Ishikawa (cell line): ENCODE measurements around the gene BCL6.

Source experiments
- CEBPB ChIP-seq: IDR thresholded peaks from 2 replicates; pipeline ENCODE4 v1.6.1; 2012
- CREB1 ChIP-seq: IDR thresholded peaks from 2 replicates; pipeline ENCODE4 v1.6.1; 2012; ENCODE audit warnings: low read depth
- EGR1 ChIP-seq: IDR thresholded peaks from 2 replicates; pipeline ENCODE4 v1.6.1; 2012
- EP300 ChIP-seq: IDR thresholded peaks from 2 replicates; pipeline ENCODE4 v1.6.1; 2012; ENCODE audit warnings: borderline replicate concordance
- FOXM1 ChIP-seq: IDR thresholded peaks from 2 replicates; pipeline ENCODE4 v1.6.1; 2012; ENCODE audit warnings: low read depth, borderline replicate concordance
- MAX ChIP-seq: IDR thresholded peaks from 2 replicates; pipeline ENCODE4 v1.6.1; 2012
- NFIC ChIP-seq: IDR thresholded peaks from 2 replicates; pipeline ENCODE4 v1.6.1; 2012
- RAD21 ChIP-seq: IDR thresholded peaks from 2 replicates; pipeline ENCODE4 v1.6.1; 2012; ENCODE audit warnings: low read depth
- REST ChIP-seq: IDR thresholded peaks from 2 replicates; pipeline ENCODE4 v1.6.1; 2012; ENCODE audit warnings: low read depth, mild to moderate bottlenecking
- TAF1 ChIP-seq: IDR thresholded peaks from 2 replicates; pipeline ENCODE4 v1.6.1; 2012; ENCODE audit warnings: low read depth, mild to moderate bottlenecking
- TCF12 ChIP-seq: IDR thresholded peaks from 2 replicates; pipeline ENCODE4 v1.6.1; 2012; ENCODE audit warnings: low read depth
- TEAD4 ChIP-seq: IDR thresholded peaks from 2 replicates; pipeline ENCODE4 v1.6.1; 2012
- USF1 ChIP-seq: IDR thresholded peaks from 2 replicates; pipeline ENCODE4 v1.6.1; 2012
- YY1 ChIP-seq: IDR thresholded peaks from 2 replicates; pipeline ENCODE4 v1.6.1; 2012; ENCODE audit warnings: low read depth
- ZBTB7A ChIP-seq: IDR thresholded peaks from 2 replicates; pipeline ENCODE4 v1.6.1; 2012; ENCODE audit warnings: low read depth

The BCL6 gene

GRCh38 chr3:187729598-187729997 is 15.7 kb downstream of the BCL6 start:
- TF ChIP-seq MAX: no peak
- no peak for TF ChIP-seq TCF12
- TF ChIP-seq EGR1: no peak
- no peak for TF ChIP-seq TAF1
- TF ChIP-seq ZBTB7A: no peak
- no peak for TF ChIP-seq USF1
- no peak for TF ChIP-seq CEBPB
- no peak for TF ChIP-seq YY1
- TF ChIP-seq EP300: no peak
- TF ChIP-seq RAD21: no peak
- TF ChIP-seq CREB1: no peak
- no peak for TF ChIP-seq FOXM1
- TF ChIP-seq TEAD4: no peak
- TF ChIP-seq NFIC: no peak
- TF ChIP-seq REST: no peak

- no peak for TF ChIP-seq YY1
- no peak for TF ChIP-seq EGR1
- no peak for TF ChIP-seq NFIC
- no peak for TF ChIP-seq FOXM1
- no peak for TF ChIP-seq TEAD4
- TF ChIP-seq REST: no peak
- no peak for TF ChIP-seq USF1
- TF ChIP-seq ZBTB7A: no peak
- no peak for TF ChIP-seq EP300
- TF ChIP-seq MAX: no peak
- no peak for TF ChIP-seq RAD21
- no peak for TF ChIP-seq TAF1
- TF ChIP-seq TCF12: no peak
- no peak for TF ChIP-seq CEBPB
- no peak for TF ChIP-seq CREB1
Measured at GRCh38 chr3:187728940-187729583, 16.2 kb downstream of the BCL6 start.

- TF ChIP-seq YY1 (no peak), EGR1 (no peak), TAF1 (no peak)
Measured at GRCh38 chr3:187728248-187728647, 17.0 kb downstream of the BCL6 start.

- TF ChIP-seq NFIC: no peak
- no peak for TF ChIP-seq TAF1
- TF ChIP-seq FOXM1: no peak
- TF ChIP-seq TCF12: no peak
- TF ChIP-seq YY1: no peak
- no peak for TF ChIP-seq RAD21
- TF ChIP-seq ZBTB7A: no peak
- TF ChIP-seq EP300: no peak
- no peak for TF ChIP-seq EGR1
- TF ChIP-seq REST: no peak
Measured at GRCh38 chr3:187726564-187726963, 18.7 kb downstream of the BCL6 start.
